Measurements from ENCODE around the gene CDCA4. TPM values are rescaled to one million over a fixed set of nuclear protein-coding genes. Genes with fewer than 3 reads are reported as not detected.
"Not testable (repeated sequence)": the region's sequence is repeated elsewhere in the genome, so short reads cannot be mapped to it uniquely, and the experiment has no call there.

CDCA4 gene
- total and polyA plus RNA-seq, 2 donors from 2014 or later: 4.1 to 6.3 TPM

GRCh38 chr14:105064721-105065143 is 43.8 kb upstream of the CDCA4 start:
- FAIRE-seq: no peak
- no peak overlapping the region for H3K9ac ChIP-seq (ENCODE audit: low read length in 3 of 3)
- peaks cover 0 to 13% (median 0%) of the 10 kb centered on the region in 3 donors for H3K4me1 ChIP-seq (ENCODE audit: control insufficient read depth in 2 of 3, insufficient read depth in 2 of 3, low read depth in 1 of 3, low read length in 3 of 3)

GRCh38 chr14:105064001-105064400 is 43.1 kb upstream of the CDCA4 start:
- intact Hi-C loops (cut with DNase I): no loop called here
- H3K36me3 ChIP-seq (ENCODE audit: control insufficient read depth in 2 of 3, insufficient read depth in 3 of 3, low read length in 3 of 3): no peaks in the 10 kb centered on the region
- H3K4me3 ChIP-seq (ENCODE audit: low read length in 3 of 3): no peak overlapping the region
- TF ChIP-seq CTCF (IDR thresholded peaks at IDR 0.05; ENCODE audit: borderline replicate concordance, extremely low read depth, insufficient read depth): no peak
- DNase-seq: peak in 1 of 5 donors; percentile 25
- H3K9me3 ChIP-seq (ENCODE audit: control insufficient read depth in 2 of 3, insufficient read depth in 1 of 3, low read length in 3 of 3): no peaks in the 10 kb centered on the region
- H3K27me3 ChIP-seq (ENCODE audit: control insufficient read depth, insufficient read depth, low read length): no peaks in the 10 kb centered on the region
- H3K4me1 ChIP-seq (ENCODE audit: control insufficient read depth in 2 of 3, insufficient read depth in 2 of 3, low read depth in 1 of 3, low read length in 3 of 3): peaks cover 0 to 13% (median 0%) of the 10 kb centered on the region in 3 donors
- H3K9ac ChIP-seq (ENCODE audit: low read length in 3 of 3): no peak overlapping the region
- no peak overlapping the region for H3K27ac ChIP-seq (ENCODE audit: low read depth in 2 of 2, low read length in 2 of 2)
- FAIRE-seq: no peak

More at GRCh38 chr14:105064721-105065143, 43.8 kb upstream of the CDCA4 start:
- no peak for TF ChIP-seq CTCF (IDR thresholded peaks at IDR 0.05; ENCODE audit: borderline replicate concordance, extremely low read depth, insufficient read depth)
- peak in 3 of 5 donors; percentile 53 to 80 (median 58) for DNase-seq
- Histone ChIP-seq H3K4me3 (ENCODE audit: low read length in 3 of 3) (no peak overlapping the region), H3K27me3 (ENCODE audit: control insufficient read depth, insufficient read depth, low read length) (no peaks in the 10 kb centered on the region), H3K27ac (ENCODE audit: low read depth in 2 of 2, low read length in 2 of 2) (no peak overlapping the region), H3K36me3 (ENCODE audit: control insufficient read depth in 2 of 3, insufficient read depth in 3 of 3, low read length in 3 of 3) (no peaks in the 10 kb centered on the region), H3K9me3 (ENCODE audit: control insufficient read depth in 2 of 3, insufficient read depth in 1 of 3, low read length in 3 of 3) (no peaks in the 10 kb centered on the region)
- intact Hi-C loops (cut with DNase I): no loop called here

GRCh38 chr14:105063506-105063905 is 42.6 kb upstream of the CDCA4 start:
- H3K27me3 ChIP-seq (ENCODE audit: control insufficient read depth, insufficient read depth, low read length); H3K9me3 ChIP-seq (ENCODE audit: control insufficient read depth in 2 of 3, insufficient read depth in 1 of 3, low read length in 3 of 3); FAIRE-seq; H3K36me3 ChIP-seq (ENCODE audit: control insufficient read depth in 2 of 3, insufficient read depth in 3 of 3, low read length in 3 of 3); intact Hi-C loops (cut with DNase I); H3K9ac ChIP-seq (ENCODE audit: low read length in 3 of 3); DNase-seq; H3K4me3 ChIP-seq (ENCODE audit: low read length in 3 of 3); H3K27ac ChIP-seq (ENCODE audit: low read depth in 2 of 2, low read length in 2 of 2): not testable (repeated sequence)
- H3K4me1 ChIP-seq (ENCODE audit: control insufficient read depth in 2 of 3, insufficient read depth in 2 of 3, low read depth in 1 of 3, low read length in 3 of 3): peaks cover 0 to 15% (median 0%) of the 10 kb centered on the region in 3 donors

- Histone ChIP-seq H3K9ac (ENCODE audit: low read length in 3 of 3) (no peak overlapping the region), H3K36me3 (ENCODE audit: control insufficient read depth in 2 of 3, insufficient read depth in 3 of 3, low read length in 3 of 3) (no peaks in the 10 kb centered on the region), H3K27me3 (ENCODE audit: control insufficient read depth, insufficient read depth, low read length) (no peaks in the 10 kb centered on the region), H3K4me1 (ENCODE audit: control insufficient read depth in 2 of 3, insufficient read depth in 2 of 3, low read depth in 1 of 3, low read length in 3 of 3) (peaks cover 0 to 15% (median 0%) of the 10 kb centered on the region in 3 donors), H3K4me3 (ENCODE audit: low read length in 3 of 3) (no peak overlapping the region), H3K9me3 (ENCODE audit: control insufficient read depth in 2 of 3, insufficient read depth in 1 of 3, low read length in 3 of 3) (no peaks in the 10 kb centered on the region), H3K27ac (ENCODE audit: low read depth in 2 of 2, low read length in 2 of 2) (no peak overlapping the region)
- intact Hi-C loops (cut with DNase I): no loop called here
- DNase-seq (peak in 2 of 5 donors; percentile 28 to 46), FAIRE-seq (no peak)
- no peak for TF ChIP-seq CTCF (IDR thresholded peaks at IDR 0.05; ENCODE audit: borderline replicate concordance, extremely low read depth, insufficient read depth)
Observed at GRCh38 chr14:105063056-105063455, 42.2 kb upstream of the CDCA4 start.

All from kidney (tissue), 14 donors.